Breast epithelium (tissue), 4 donors: ENCODE results near the gene TFCP2L1. TPM values are rescaled to one million over a fixed set of nuclear protein-coding genes. Genes with fewer than 3 reads are reported as not detected.

Experiments
- DNase-seq, 2 donors: peaks; one replicate each; pipeline ENCODE4 v3.0.0-alpha.2; 2019; ENCODE audit warnings: low spot score in 2 of 2
- H3K27ac ChIP-seq, 2 donors: fragments of 200-600 bp; sonication (generic) in 1 of 2; one replicate each; pipeline ENCODE4 v1.5.1; 2016 to 2019; ENCODE audit warnings: mild to moderate bottlenecking in 1 of 2
- H3K27me3 ChIP-seq, 2 donors: fragments of 200-600 bp; sonication (generic) in 1 of 2; one replicate each; pipeline versions ENCODE4 v1.5.1 to v1.6.0; 2017 to 2019; ENCODE audit warnings: control low read depth in 1 of 2, mild to moderate bottlenecking in 1 of 2
- H3K36me3 ChIP-seq: fragments of 200-600 bp; one replicate; pipeline ENCODE4 v1.5.1; 2019
- H3K4me1 ChIP-seq, 2 donors: fragments of 200-600 bp; sonication (generic); one replicate each; pipeline ENCODE4 v1.5.1; 2016 to 2019; ENCODE audit warnings: control low read depth in 1 of 2
- H3K4me3 ChIP-seq, 3 donors: fragments of 200-600 bp; sonication (generic); 1 replicate in 2 of 3; 2 replicates in 1 of 3; pipeline ENCODE4 v1.5.1; 2016 to 2019; ENCODE audit warnings: mild to moderate bottlenecking in 3 of 3, moderate library complexity in 2 of 3
- H3K9me3 ChIP-seq, 2 donors: fragments of 200-600 bp; sonication (generic) in 1 of 2; one replicate each; pipeline ENCODE4 v1.5.1; 2016 to 2019; ENCODE audit warnings: control low read depth in 1 of 2
- POLR2A ChIP-seq: fragments of 450-650 bp; IDR thresholded peaks from one replicate; pipeline ENCODE4 v1.6.1; 2016; ENCODE audit warnings: antibody characterized with exemption, mild to moderate bottlenecking, moderate library complexity
- POLR2AphosphoS5 ChIP-seq, 3 donors: sonication (generic); formaldehyde crosslinking; IDR thresholded peaks; one replicate each; pipeline ENCODE4 v1.6.1; 2017; ENCODE audit warnings: antibody characterized with exemption in 3 of 3
- intact Hi-C: fragments of 100-400 bp; cut with DNase I; formaldehyde crosslinking; loops from one replicate; pipeline ENCODE4 v1.15.1; 2023; ENCODE audit warnings: low total_unique reads
- total RNA-seq, 3 donors: library from RNA; depleted of rRNA; stranded (reverse); fragments of >200 nt; gene quantifications; one replicate each; pipeline ENCODE4 v1.1.0, GENCODE V29; 2016
- TF ChIP-seq, protein P1 (sequence below), 3 donors: fragments of 450-650 bp; IDR thresholded peaks; one replicate each; pipeline ENCODE4 v1.5.1; 2016 to 2017; ENCODE audit warnings: antibody characterized with exemption in 3 of 3, mild to moderate bottlenecking in 3 of 3, moderate library complexity in 3 of 3

Gene TFCP2L1
- total RNA-seq, 3 donors from 2014 or later, result 7.5 to 90.3 (median 8.3) TPM

DNA sequence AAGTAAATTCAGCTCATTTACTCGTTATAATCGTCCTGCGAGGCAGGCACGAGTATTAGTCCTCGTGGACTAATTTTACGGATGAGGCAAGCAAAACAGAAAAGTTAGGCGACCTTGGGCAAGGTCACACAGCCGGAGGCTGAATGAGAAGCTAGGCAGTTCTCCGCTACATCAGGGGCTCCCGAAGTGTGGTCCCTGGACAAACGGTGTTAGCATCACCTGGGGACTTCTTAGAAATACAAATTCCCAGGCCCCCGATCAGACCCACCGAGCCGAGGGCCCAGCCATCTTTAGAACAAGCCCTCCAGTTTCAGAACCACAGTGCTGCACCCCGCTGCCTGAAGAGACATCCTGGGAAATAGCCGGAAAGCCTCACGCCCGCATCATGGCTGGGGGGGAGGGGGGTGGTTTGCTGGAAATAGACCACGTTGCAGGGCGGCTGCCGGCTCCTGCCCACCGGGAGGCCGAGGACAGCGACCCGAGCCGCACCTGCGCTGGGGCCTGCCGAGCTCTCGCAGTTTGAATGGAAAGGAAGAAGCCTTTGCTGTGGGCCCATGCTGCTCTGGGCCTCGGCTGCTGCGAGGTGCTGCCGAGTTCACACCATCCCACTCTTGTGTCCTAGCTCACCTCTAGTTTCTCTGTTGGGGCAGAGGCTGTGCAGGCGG is 72.2 kb downstream of the TFCP2L1 start:
- TF ChIP-seq POLR2A (no peak), POLR2AphosphoS5 (IDR thresholded peaks at IDR 0.05) (no peak)
- TF ChIP-seq, protein P1, sequence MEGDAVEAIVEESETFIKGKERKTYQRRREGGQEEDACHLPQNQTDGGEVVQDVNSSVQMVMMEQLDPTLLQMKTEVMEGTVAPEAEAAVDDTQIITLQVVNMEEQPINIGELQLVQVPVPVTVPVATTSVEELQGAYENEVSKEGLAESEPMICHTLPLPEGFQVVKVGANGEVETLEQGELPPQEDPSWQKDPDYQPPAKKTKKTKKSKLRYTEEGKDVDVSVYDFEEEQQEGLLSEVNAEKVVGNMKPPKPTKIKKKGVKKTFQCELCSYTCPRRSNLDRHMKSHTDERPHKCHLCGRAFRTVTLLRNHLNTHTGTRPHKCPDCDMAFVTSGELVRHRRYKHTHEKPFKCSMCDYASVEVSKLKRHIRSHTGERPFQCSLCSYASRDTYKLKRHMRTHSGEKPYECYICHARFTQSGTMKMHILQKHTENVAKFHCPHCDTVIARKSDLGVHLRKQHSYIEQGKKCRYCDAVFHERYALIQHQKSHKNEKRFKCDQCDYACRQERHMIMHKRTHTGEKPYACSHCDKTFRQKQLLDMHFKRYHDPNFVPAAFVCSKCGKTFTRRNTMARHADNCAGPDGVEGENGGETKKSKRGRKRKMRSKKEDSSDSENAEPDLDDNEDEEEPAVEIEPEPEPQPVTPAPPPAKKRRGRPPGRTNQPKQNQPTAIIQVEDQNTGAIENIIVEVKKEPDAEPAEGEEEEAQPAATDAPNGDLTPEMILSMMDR (IDR thresholded peaks at IDR 0.05), result no peak
- intact Hi-C loops, result no loop called here
- H3K4me3 ChIP-seq, result no peak overlapping the region
- DNase-seq, result no peak
- no peaks in the 10 kb centered on the region for H3K9me3 ChIP-seq
- no peak overlapping the region for H3K27ac ChIP-seq
- no peaks in the 10 kb centered on the region for H3K4me1 ChIP-seq
- no peaks in the 10 kb centered on the region for H3K36me3 ChIP-seq
- H3K27me3 ChIP-seq, result no peaks in the 10 kb centered on the region

DNA sequence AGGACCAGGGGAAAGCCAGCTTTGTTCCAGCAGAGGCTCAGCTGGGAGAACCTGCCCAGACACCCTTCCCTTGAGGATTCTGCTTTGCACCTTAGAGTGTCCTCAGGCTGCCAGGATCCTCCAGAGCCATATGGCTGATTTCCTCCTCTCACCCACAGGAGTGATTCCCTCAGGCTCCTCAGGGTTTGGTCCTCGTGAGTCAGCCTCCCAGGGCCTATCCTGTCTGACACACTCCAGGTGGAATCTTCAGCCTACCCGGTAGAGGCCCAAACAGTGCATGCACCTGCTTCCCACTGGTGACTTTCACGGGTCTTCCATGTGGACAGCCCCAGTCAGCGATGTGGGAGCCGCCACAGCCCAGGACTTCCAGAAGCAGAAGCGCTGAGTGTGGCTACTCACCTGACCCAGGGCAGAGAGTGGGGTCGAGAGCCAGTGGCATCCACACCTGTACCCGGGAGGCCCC is 73.3 kb downstream of the TFCP2L1 start:
- Histone ChIP-seq H3K4me3 (no peak overlapping the region), H3K36me3 (no peaks in the 10 kb centered on the region), H3K9me3 (no peaks in the 10 kb centered on the region), H3K4me1 (no peaks in the 10 kb centered on the region), H3K27ac (peak overlapping the region in 1 of 2 donors; percentile 29), H3K27me3 (no peaks in the 10 kb centered on the region)
- intact Hi-C loops, result no loop called here
- no peak for DNase-seq
- TF ChIP-seq, protein P1 (IDR thresholded peaks at IDR 0.05), result no peak
- no peak for TF ChIP-seq POLR2AphosphoS5 (IDR thresholded peaks at IDR 0.05)
- TF ChIP-seq POLR2A, result no peak

DNA sequence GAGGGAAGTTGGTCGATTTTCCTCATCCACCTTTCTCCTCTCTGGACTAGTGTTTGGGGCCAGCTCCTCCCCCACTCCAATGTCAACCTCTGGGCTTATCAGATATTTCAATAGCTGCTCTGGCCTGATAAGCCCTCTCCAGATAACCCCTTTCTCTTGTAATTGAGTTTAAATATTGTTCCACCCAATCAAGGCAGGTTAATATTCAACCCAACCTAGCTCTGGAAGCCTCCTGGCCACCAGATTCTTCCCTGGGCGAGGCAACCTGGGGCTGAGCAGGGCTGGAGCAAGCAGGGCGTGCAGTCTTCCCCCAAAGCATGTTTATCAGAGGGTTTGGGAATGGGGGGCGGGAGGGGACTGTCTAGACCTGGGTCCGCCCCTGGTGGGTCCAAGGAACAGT is 73.8 kb downstream of the TFCP2L1 start:
- peak overlapping the region in 1 of 2 donors; percentile 29 for H3K27ac ChIP-seq
- intact Hi-C loops, result no loop called here

DNA sequence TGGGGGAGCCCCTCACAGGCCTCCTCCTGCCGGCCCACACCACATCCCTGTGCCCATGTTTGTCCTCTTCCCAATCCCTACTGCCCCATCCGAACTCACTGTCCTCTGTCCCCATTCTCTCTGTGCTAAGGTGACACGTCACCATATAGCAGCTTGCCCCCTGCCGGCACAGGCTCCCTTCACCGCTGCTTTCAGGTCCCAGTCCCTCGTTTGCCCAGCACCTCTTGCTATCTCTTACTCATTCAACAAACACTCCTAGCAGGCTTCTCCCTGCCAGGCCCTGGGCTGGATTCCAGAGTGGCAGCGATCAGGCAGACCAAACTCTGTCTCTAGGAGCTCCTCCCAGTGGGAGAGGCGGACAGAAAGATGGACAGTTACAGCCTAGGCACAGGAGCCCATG is 74.3 kb downstream of the TFCP2L1 start:
- H3K36me3 ChIP-seq, result no peaks in the 10 kb centered on the region
- TF ChIP-seq, protein P1 (IDR thresholded peaks at IDR 0.05), result no peak
- TF ChIP-seq POLR2A (no peak), POLR2AphosphoS5 (IDR thresholded peaks at IDR 0.05) (no peak)
- no peak for DNase-seq
- no peaks in the 10 kb centered on the region for H3K4me1 ChIP-seq
- no peak overlapping the region for H3K4me3 ChIP-seq
- no peaks in the 10 kb centered on the region for H3K27me3 ChIP-seq
- intact Hi-C loops, result no loop called here
- no peaks in the 10 kb centered on the region for H3K9me3 ChIP-seq
- H3K27ac ChIP-seq, result peak overlapping the region in 1 of 2 donors; percentile 29

More for the DNA sequence above, 73.8 kb downstream of the TFCP2L1 start:
- Histone ChIP-seq H3K36me3 (no peaks in the 10 kb centered on the region), H3K4me1 (no peaks in the 10 kb centered on the region), H3K4me3 (no peak overlapping the region), H3K27me3 (no peaks in the 10 kb centered on the region), H3K9me3 (no peaks in the 10 kb centered on the region)
- TF ChIP-seq, protein P1 (IDR thresholded peaks at IDR 0.05), result no peak
- TF ChIP-seq POLR2A (no peak), POLR2AphosphoS5 (IDR thresholded peaks at IDR 0.05) (no peak)
- no peak for DNase-seq

DNA sequence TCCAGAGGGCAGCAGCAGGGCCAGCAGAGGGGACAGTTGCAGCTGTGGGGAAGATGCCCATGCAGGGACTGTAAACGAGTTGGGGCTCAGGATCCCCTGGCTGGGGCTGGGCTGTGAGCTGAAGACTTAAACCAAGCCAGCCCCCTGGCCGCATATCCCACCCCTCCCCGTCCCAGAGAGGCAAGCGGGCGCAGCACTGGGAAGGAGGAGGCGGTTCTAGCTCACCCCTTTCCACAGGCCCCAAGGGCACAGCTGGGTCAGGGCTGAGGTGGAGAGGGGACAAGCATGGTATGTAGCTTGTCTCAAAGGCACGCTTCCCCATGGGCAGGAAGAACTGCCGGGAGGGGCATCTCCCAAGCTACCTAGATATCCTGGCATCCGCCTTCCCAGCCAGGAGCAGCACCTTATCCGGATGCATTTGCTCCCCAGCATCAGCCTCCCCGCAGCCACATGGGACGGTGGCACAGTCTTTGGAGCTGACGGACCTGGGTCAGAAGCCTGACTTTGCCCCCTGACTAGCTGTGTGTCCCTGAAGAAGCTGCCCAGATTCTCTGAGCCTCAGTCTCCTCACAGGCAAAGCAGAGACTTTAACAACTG is 75.9 kb downstream of the TFCP2L1 start:
- no peaks in the 10 kb centered on the region for H3K27me3 ChIP-seq
- no peaks in the 10 kb centered on the region for H3K4me1 ChIP-seq
- H3K4me3 ChIP-seq, result no peak overlapping the region
- no peak for DNase-seq
- intact Hi-C loops, result loop anchor here (5.0 kb wide), 1 partner anchor 1772 kb away; no protein-coding TSS in a partner anchor
- no peaks in the 10 kb centered on the region for H3K9me3 ChIP-seq
- no peak overlapping the region for H3K27ac ChIP-seq
- TF ChIP-seq, protein P1 (IDR thresholded peaks at IDR 0.05), result no peak
- TF ChIP-seq POLR2AphosphoS5 (IDR thresholded peaks at IDR 0.05) (no peak), POLR2A (no peak)
- no peaks in the 10 kb centered on the region for H3K36me3 ChIP-seq
